Colonic mucosa (tissue), 4 donors: Measurements from ENCODE around the gene MBD3L2. TPM values are rescaled to one million over a fixed set of nuclear protein-coding genes. Genes with fewer than 3 reads are reported as not detected.
"Not testable (repeated sequence)": the region's sequence is repeated elsewhere in the genome, so short reads cannot be mapped to it uniquely, and the experiment has no call there.

Experiments
- DNase-seq: peaks from one replicate; pipeline ENCODE4 v3.0.0-alpha.2; 2020
- H3K27ac ChIP-seq: fragments of 200-600 bp; one replicate; pipeline ENCODE4 v1.8.0; 2021
- H3K27me3 ChIP-seq: fragments of 200-600 bp; one replicate; pipeline ENCODE4 v1.8.0; 2021
- H3K36me3 ChIP-seq: fragments of 200-600 bp; one replicate; pipeline ENCODE4 v1.8.0; 2021
- H3K4me1 ChIP-seq: fragments of 200-600 bp; one replicate; pipeline ENCODE4 v1.8.0; 2021; ENCODE audit warnings: mild to moderate bottlenecking
- H3K4me3 ChIP-seq: fragments of 200-600 bp; one replicate; pipeline ENCODE4 v1.8.0; 2021
- H3K9ac ChIP-seq, 2 donors: one replicate each; pipeline ENCODE4 v1.7.0; 2013; ENCODE audit warnings: control low read depth in 2 of 2, low read depth in 2 of 2, low read length in 2 of 2
- H3K9me3 ChIP-seq: fragments of 200-600 bp; one replicate; pipeline ENCODE4 v1.8.0; 2021
- CTCF ChIP-seq: fragments of 200-600 bp; IDR thresholded peaks from one replicate; pipeline ENCODE4 v1.8.0; 2022; ENCODE audit warnings: antibody characterized with exemption, mild to moderate bottlenecking
- intact Hi-C: fragments of 100-400 bp; cut with DNase I; formaldehyde crosslinking; loops from one replicate; pipeline ENCODE4 v1.14.1; 2022
- total RNA-seq, 2 donors: library from RNA; stranded (reverse); fragmentation: NEBNext Ultra II Directional in 1 of 2; extraction: Animal tissue kit (Norgen Biotek cat#: 25700) in 1 of 2; gene quantifications; one replicate each; pipeline ENCODE4 v1.2.1, GENCODE V29; 2021
- donor health status: healthy.
- donor health status: DM: no; HTN: no; CAD: no.
- donor health status: DM: no; HTN: no; CAD: no.

MBD3L2 gene
- not detected for total RNA-seq

GRCh38 chr19:7049021-7049420 lies at the start of gene MBD3L2:
Gene MBD3L2, plus strand, starts transcription at chr19:7049321. Its CDS starts 53 bp downstream, at chr19:7049374.
- H3K9me3 ChIP-seq, H3K36me3 ChIP-seq, DNase-seq, H3K27me3 ChIP-seq, H3K4me1 ChIP-seq, intact Hi-C loops, H3K9ac ChIP-seq, H3K4me3 ChIP-seq, H3K27ac ChIP-seq: not testable (repeated sequence)

GRCh38 chr19:6999933-7000332 lies 49.2 kb upstream of the MBD3L2 start:
- no peak for TF ChIP-seq CTCF
- Histone ChIP-seq H3K27me3 (no peaks in the 10 kb centered on the region), H3K9me3 (no peaks in the 10 kb centered on the region), H3K27ac (no peak overlapping the region), H3K4me3 (no peak overlapping the region), H3K4me1 (no peaks in the 10 kb centered on the region), H3K36me3 (no peaks in the 10 kb centered on the region), H3K9ac (no peak overlapping the region)
- no peak for DNase-seq
- intact Hi-C loops = no loop called here

- Histone ChIP-seq H3K36me3 (no peaks in the 10 kb centered on the region), H3K27me3 (no peaks in the 10 kb centered on the region), H3K4me3 (no peak overlapping the region), H3K9ac (no peak overlapping the region), H3K4me1 (no peaks in the 10 kb centered on the region), H3K27ac (peak overlapping the region; percentile 32), H3K9me3 (no peaks in the 10 kb centered on the region)
- intact Hi-C loops = no loop called here
- TF ChIP-seq CTCF = no peak
- DNase-seq = no peak
These were observed 48.8 kb upstream of the MBD3L2 start for GRCh38 chr19:7000333-7000732.

- no peaks in the 10 kb centered on the region for H3K36me3 ChIP-seq
- no peak for DNase-seq
- intact Hi-C loops = no loop called here
- peak overlapping the region; percentile 32 for H3K27ac ChIP-seq
- H3K9me3 ChIP-seq = no peaks in the 10 kb centered on the region
- no peak overlapping the region for H3K9ac ChIP-seq
- no peaks in the 10 kb centered on the region for H3K4me1 ChIP-seq
- H3K4me3 ChIP-seq = no peak overlapping the region
- no peak for TF ChIP-seq CTCF
- H3K27me3 ChIP-seq = no peaks in the 10 kb centered on the region
These were observed 48.3 kb upstream of the MBD3L2 start for GRCh38 chr19:7000816-7001215.

GRCh38 chr19:7004313-7004931 lies 44.7 kb upstream of the MBD3L2 start:
- no peaks in the 10 kb centered on the region for H3K36me3 ChIP-seq
- DNase-seq = no peak

More at GRCh38 chr19:7004313-7004931, 44.7 kb upstream of the MBD3L2 start:
- H3K4me3 ChIP-seq = no peak overlapping the region
- H3K9me3 ChIP-seq = no peaks in the 10 kb centered on the region
- no peaks in the 10 kb centered on the region for H3K27me3 ChIP-seq
- intact Hi-C loops = no loop called here
- no peak overlapping the region for H3K27ac ChIP-seq
- TF ChIP-seq CTCF = peak; percentile 86
- no peaks in the 10 kb centered on the region for H3K4me1 ChIP-seq
- no peak overlapping the region for H3K9ac ChIP-seq
